ENCODE measurements around the gene NINJ2. TPM values are rescaled to one million over a fixed set of nuclear protein-coding genes. Genes with fewer than 3 reads are reported as not detected.

Gene NINJ2
- total RNA-seq, 1 experiment from 2014 or later = 0.24 TPM

GRCh38 chr12:644303-644639, 19.0 kb downstream of the NINJ2 start:
- H4K5ac ChIP-seq (ENCODE audit: insufficient read length, low read depth, low read length) = no peak overlapping the region
- H3K4ac ChIP-seq (ENCODE audit: low read depth, low read length) = no peak overlapping the region
- no peak overlapping the region for H2BK20ac ChIP-seq (ENCODE audit: low read depth, low read length, poor library complexity, severe bottlenecking)
- peaks cover 2% of the 10 kb centered on the region; the same call in 1 of the 2 replicates for H3K27me3 Mint-ChIP-seq (ENCODE audit: low read depth)
- H2AFZ ChIP-seq (ENCODE audit: low read length) = no peak overlapping the region
- no peaks in the 10 kb centered on the region for H3K36me3 Mint-ChIP-seq (ENCODE audit: insufficient read depth in 1 of 3, low read depth in 3 of 3)
- no peak overlapping the region for H2BK5ac ChIP-seq (ENCODE audit: insufficient read length, low read length)
- H3K4me1 Mint-ChIP-seq = peaks cover 6 to 11% of the 10 kb centered on the region in 2 experiments
- no peaks in the 10 kb centered on the region for H4K20me1 ChIP-seq (ENCODE audit: control insufficient read depth, insufficient read depth, insufficient read length)
- H3K23ac ChIP-seq (ENCODE audit: insufficient read length, low read depth, low read length) = no peak overlapping the region
- no peaks in the 10 kb centered on the region; the same call in 1 of the 2 replicates for H3K4me1 ChIP-seq (ENCODE audit: insufficient read depth, low read length)
- no peak overlapping the region for H3K9ac ChIP-seq (ENCODE audit: extremely low read depth, insufficient read length, low read length)
- H2BK15ac ChIP-seq (ENCODE audit: low read depth, low read length) = no peak overlapping the region
- H2BK12ac ChIP-seq (ENCODE audit: insufficient read length, low read depth, low read length) = no peak overlapping the region
- no peaks in the 10 kb centered on the region for H3K27me3 ChIP-seq (ENCODE audit: insufficient read depth, low read length)
- H2BK120ac ChIP-seq (ENCODE audit: low read depth, low read length, poor library complexity, severe bottlenecking) = no peak overlapping the region
- no peak overlapping the region for H3K27ac ChIP-seq (ENCODE audit: insufficient read length, low read depth, low read length)
- no peak overlapping the region for H4K8ac ChIP-seq (replicated peaks; ENCODE audit: insufficient read length, low read depth, low read length)
- no peak overlapping the region for H3K4me2 ChIP-seq (ENCODE audit: insufficient read depth, insufficient read length, low read length)
- H3K79me2 ChIP-seq (ENCODE audit: insufficient read depth, low read length) = no peaks in the 10 kb centered on the region
- no peak for DNase-seq
- no CpG with 5 or more reads among the region's 6 CpGs for WGBS (ENCODE audit: extremely low coverage, insufficient read length, low lambda C conversion rate)
- TF ChIP-seq, protein P1, sequence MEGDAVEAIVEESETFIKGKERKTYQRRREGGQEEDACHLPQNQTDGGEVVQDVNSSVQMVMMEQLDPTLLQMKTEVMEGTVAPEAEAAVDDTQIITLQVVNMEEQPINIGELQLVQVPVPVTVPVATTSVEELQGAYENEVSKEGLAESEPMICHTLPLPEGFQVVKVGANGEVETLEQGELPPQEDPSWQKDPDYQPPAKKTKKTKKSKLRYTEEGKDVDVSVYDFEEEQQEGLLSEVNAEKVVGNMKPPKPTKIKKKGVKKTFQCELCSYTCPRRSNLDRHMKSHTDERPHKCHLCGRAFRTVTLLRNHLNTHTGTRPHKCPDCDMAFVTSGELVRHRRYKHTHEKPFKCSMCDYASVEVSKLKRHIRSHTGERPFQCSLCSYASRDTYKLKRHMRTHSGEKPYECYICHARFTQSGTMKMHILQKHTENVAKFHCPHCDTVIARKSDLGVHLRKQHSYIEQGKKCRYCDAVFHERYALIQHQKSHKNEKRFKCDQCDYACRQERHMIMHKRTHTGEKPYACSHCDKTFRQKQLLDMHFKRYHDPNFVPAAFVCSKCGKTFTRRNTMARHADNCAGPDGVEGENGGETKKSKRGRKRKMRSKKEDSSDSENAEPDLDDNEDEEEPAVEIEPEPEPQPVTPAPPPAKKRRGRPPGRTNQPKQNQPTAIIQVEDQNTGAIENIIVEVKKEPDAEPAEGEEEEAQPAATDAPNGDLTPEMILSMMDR (conservative IDR thresholded peaks at IDR 0.05) = no peak
- no peak overlapping the region for H3K14ac ChIP-seq (ENCODE audit: insufficient read depth, low read length)
- no peaks in the 10 kb centered on the region for H3K79me1 ChIP-seq (ENCODE audit: insufficient read depth, low read depth, low read length, poor library complexity, severe bottlenecking)
- no peaks in the 10 kb centered on the region for H3K9me3 Mint-ChIP-seq
- H3K18ac ChIP-seq (ENCODE audit: insufficient read length, low read depth, low read length) = no peak overlapping the region
- H3K4me3 Mint-ChIP-seq = no peak overlapping the region
- no peak overlapping the region for H3K56ac ChIP-seq (ENCODE audit: insufficient read length, low read depth, low read length)
- H3T11ph ChIP-seq (ENCODE audit: low read length) = no peak overlapping the region
- no peak overlapping the region for H2AK5ac ChIP-seq (ENCODE audit: insufficient read length, low read length)
- no peak overlapping the region for H3K27ac Mint-ChIP-seq
- H3K23me2 ChIP-seq (ENCODE audit: insufficient read length, low read depth, low read length, poor library complexity, severe bottlenecking) = peaks cover 6% of the 10 kb centered on the region
- H4K91ac ChIP-seq (ENCODE audit: insufficient read length, low read depth, low read length) = no peak overlapping the region
- H3K9me3 ChIP-seq (ENCODE audit: control insufficient read depth, low read depth, low read length) = no peaks in the 10 kb centered on the region

Data from H9 (cell line).